ENCODE measurements around the gene ENTR1.

Gene ENTR1

GRCh38 chr9:136399176-136400037 lies 11.0 kb downstream of the ENTR1 start:
- TF ChIP-seq CTCF (IDR thresholded peaks at IDR 0.05; ENCODE audit: insufficient read depth, low read length, poor library complexity, severe bottlenecking), result no peak
- Histone ChIP-seq H3K4me3 (replicated peaks; ENCODE audit: low read depth, low read length) (peak overlapping the region; percentile 90), H3K27me3 (replicated peaks; ENCODE audit: control insufficient read depth, insufficient read depth, low read length) (no peaks in the 10 kb centered on the region), H3K36me3 (ENCODE audit: control insufficient read depth, insufficient read depth, low read length) (peaks cover 32% of the 10 kb centered on the region)
- peak; percentile 61 for DNase-seq (ENCODE audit: extremely low read depth, insufficient read length)

DNA sequence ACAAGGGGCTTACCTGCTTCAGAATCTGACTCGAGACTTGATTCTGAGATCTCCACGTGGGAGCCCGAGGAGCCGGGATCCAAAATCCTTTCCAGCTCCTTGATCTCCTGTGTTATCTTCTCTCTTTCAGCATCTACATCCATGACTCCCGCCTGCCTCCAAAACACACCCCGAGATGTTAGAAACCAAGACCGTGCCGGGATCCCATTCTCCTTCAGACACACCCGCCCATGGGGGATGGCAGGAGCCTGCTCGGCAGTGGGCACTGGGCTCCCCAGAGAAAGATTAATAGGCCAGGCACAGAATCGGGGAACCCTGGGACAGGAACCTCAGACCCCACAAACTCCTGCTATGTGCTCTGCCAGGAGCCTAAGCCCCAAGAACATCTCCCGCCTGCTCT lies 12.1 kb downstream of the ENTR1 start:
- TF ChIP-seq CTCF (IDR thresholded peaks at IDR 0.05; ENCODE audit: insufficient read depth, low read length, poor library complexity, severe bottlenecking), result no peak
- no peak for DNase-seq (ENCODE audit: extremely low read depth, insufficient read length)
- Histone ChIP-seq H3K36me3 (ENCODE audit: control insufficient read depth, insufficient read depth, low read length) (peaks cover 36% of the 10 kb centered on the region), H3K4me3 (replicated peaks; ENCODE audit: low read depth, low read length) (peak overlapping the region; percentile 90), H3K27me3 (replicated peaks; ENCODE audit: control insufficient read depth, insufficient read depth, low read length) (no peaks in the 10 kb centered on the region)

DNA sequence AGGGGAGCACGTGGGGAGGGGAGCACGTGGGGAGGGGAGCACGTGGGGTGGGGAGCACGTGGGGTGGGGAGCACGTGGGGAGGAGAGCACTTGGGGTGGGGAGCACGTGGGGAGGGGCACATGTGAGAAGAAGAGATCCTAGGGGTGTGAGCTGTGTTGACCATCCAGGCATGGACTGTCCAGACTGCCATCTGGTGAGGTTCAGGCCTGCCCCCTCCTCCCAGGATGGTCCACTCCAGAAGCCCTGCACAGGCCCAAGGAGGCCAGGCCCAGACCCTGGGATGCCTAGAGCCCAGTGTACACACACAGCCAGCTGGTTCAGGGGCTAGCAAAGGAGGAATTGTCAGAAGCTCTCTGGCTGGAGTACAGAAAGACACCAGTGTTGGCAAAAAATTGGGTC lies 12.8 kb downstream of the ENTR1 start:
- no peak for TF ChIP-seq CTCF (IDR thresholded peaks at IDR 0.05; ENCODE audit: insufficient read depth, low read length, poor library complexity, severe bottlenecking)
- no peak for DNase-seq (ENCODE audit: extremely low read depth, insufficient read length)
- Histone ChIP-seq H3K27me3 (replicated peaks; ENCODE audit: control insufficient read depth, insufficient read depth, low read length) (no peaks in the 10 kb centered on the region), H3K4me3 (replicated peaks; ENCODE audit: low read depth, low read length) (no peak overlapping the region), H3K36me3 (ENCODE audit: control insufficient read depth, insufficient read depth, low read length) (peaks cover 43% of the 10 kb centered on the region)

DNA sequence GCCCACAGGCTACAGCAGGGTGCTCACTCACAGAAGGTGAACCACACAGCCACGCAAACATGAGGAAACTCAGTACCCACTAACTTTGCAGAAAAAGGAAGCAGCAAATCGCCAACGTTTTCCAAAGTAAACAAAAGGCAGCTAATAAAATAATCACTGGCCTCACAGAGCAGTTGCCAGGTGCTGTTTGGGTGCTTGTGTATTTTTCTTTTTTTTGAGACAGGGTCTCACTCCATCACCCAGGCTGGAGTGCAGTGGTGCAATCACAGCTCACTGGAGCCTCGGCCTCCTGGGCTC lies 14.2 kb downstream of the ENTR1 start:
- TF ChIP-seq CTCF (IDR thresholded peaks at IDR 0.05; ENCODE audit: insufficient read depth, low read length, poor library complexity, severe bottlenecking), result no peak
- no peaks in the 10 kb centered on the region for H3K27me3 ChIP-seq (replicated peaks; ENCODE audit: control insufficient read depth, insufficient read depth, low read length)
- DNase-seq (ENCODE audit: extremely low read depth, insufficient read length), result no peak
- peaks cover 51% of the 10 kb centered on the region for H3K36me3 ChIP-seq (ENCODE audit: control insufficient read depth, insufficient read depth, low read length)
- no peak overlapping the region for H3K4me3 ChIP-seq (replicated peaks; ENCODE audit: low read depth, low read length)

DNA sequence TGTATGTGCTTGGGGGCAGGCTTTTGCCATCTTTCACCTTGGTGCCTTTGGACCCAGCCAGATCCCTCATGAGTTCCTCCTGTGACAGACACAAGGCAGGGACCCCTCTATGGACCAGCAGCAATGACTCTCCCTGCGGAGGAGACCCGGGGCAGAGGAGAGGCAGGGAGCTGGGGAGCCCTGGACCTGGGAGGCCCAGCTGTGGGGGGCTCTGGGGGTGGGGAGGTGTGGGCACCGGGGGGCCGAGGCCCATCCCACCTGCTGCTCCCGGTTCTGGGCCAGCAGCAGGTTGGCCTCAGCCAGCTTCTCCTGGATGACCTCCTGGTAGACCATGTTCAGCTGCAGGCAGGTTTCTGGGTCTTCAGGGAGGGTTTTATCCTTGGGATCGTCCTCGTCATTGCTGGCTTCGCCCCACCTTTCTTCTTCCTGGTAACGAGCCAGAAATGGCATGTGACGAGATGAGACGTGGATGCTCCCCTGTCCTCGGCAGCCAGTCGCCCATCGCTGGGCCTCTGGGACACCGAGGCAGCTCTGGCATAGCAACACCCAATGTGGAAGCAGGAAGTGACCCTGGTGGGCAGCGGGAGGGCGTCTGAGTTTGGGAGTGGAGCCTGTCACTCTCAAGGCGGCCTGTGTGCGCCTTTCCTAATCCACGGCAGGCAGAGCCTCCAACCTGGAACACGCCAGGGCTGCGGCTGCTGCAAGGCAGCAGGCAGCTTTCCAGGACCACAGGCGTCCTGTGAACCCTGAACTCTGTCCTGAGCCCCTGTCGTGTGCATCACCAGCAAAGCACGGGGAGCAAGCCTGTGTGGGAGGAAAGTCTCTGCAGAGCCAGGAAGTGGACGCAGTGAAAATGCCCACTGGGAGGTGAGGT lies 14.8 kb downstream of the ENTR1 start:
- no peak for DNase-seq (ENCODE audit: extremely low read depth, insufficient read length)
- Histone ChIP-seq H3K27me3 (replicated peaks; ENCODE audit: control insufficient read depth, insufficient read depth, low read length) (no peaks in the 10 kb centered on the region), H3K36me3 (ENCODE audit: control insufficient read depth, insufficient read depth, low read length) (peaks cover 51% of the 10 kb centered on the region), H3K4me3 (replicated peaks; ENCODE audit: low read depth, low read length) (no peak overlapping the region)
- no peak for TF ChIP-seq CTCF (IDR thresholded peaks at IDR 0.05; ENCODE audit: insufficient read depth, low read length, poor library complexity, severe bottlenecking)
